Peyer's patch (tissue), 4 donors: Measurements from ENCODE around the gene IRF8. TPM values are rescaled to one million over a fixed set of nuclear protein-coding genes. Genes with fewer than 3 reads are reported as not detected.

ENCODE experiments used
- DNase-seq, 3 donors: peaks; one replicate each; pipeline ENCODE4 v3.0.0-alpha.2; 2017 to 2019
- H3K27ac ChIP-seq, 4 donors: fragments of 200-600 bp; sonication (generic); one replicate each; pipeline ENCODE4 v1.5.1; 2016 to 2019
- H3K27me3 ChIP-seq, 2 donors: fragments of 200-600 bp; sonication (generic); one replicate each; pipeline ENCODE4 v1.5.1; 2019
- H3K36me3 ChIP-seq, 3 donors: fragments of 200-600 bp; sonication (generic); one replicate each; pipeline ENCODE4 v1.5.1; 2016 to 2019
- H3K4me1 ChIP-seq, 4 donors: fragments of 200-600 bp; sonication (generic); one replicate each; pipeline ENCODE4 v1.5.1; 2016 to 2019
- H3K4me3 ChIP-seq, 4 donors: fragments of 200-600 bp; sonication (generic); 1 replicate in 3 of 4; 2 replicates in 1 of 4; pipeline ENCODE4 v1.5.1; 2016 to 2019; ENCODE audit warnings: mild to moderate bottlenecking in 1 of 4
- H3K9me3 ChIP-seq, 4 donors: fragments of 200-600 bp; sonication (generic); one replicate each; pipeline ENCODE4 v1.5.1; 2016 to 2019; ENCODE audit warnings: mild to moderate bottlenecking in 1 of 4
- CTCF ChIP-seq, 6 experiments: fragments of 450-650 bp in 4 of 6; fragments of 200-600 bp in 2 of 6; sonication (generic) in 1 of 6; IDR thresholded peaks; one replicate each; pipeline ENCODE4 v1.5.1; 2017 to 2019; ENCODE audit warnings: antibody characterized with exemption in 6 of 6, mild to moderate bottlenecking in 3 of 6, moderate library complexity in 1 of 6
- POLR2A ChIP-seq, 2 donors: fragments of 450-650 bp; IDR thresholded peaks; one replicate each; pipeline ENCODE4 v1.5.1; 2017; ENCODE audit warnings: antibody characterized with exemption in 2 of 2, mild to moderate bottlenecking in 2 of 2, moderate library complexity in 2 of 2
- total RNA-seq, 4 donors: library from RNA; depleted of rRNA; stranded (reverse); fragments of >200 nt; gene quantifications; one replicate each; pipeline ENCODE4 v1.1.0, GENCODE V29; 2016

Gene IRF8
- total RNA-seq, 4 donors from 2014 or later, result 39.8 to 191 (median 93.2) TPM

GRCh38 chr16:85900027-85900792 lies 1.2 kb downstream of the IRF8 start:
- Histone ChIP-seq H3K4me1 (peaks cover 0 to 21% (median 4%) of the 10 kb centered on the region in 4 donors), H3K27me3 (no peaks in the 10 kb centered on the region), H3K4me3 (peak overlapping the region; percentile 64 to 72 (median 68)), H3K27ac (peak overlapping the region; percentile 70 to 91 (median 88)), H3K9me3 (no peaks in the 10 kb centered on the region), H3K36me3 (peaks cover 0 to 23% (median 0%) of the 10 kb centered on the region in 3 donors)
- DNase-seq, result peak in 2 of 3 donors; percentile 73 to 76
- peak; percentile 40 to 48 for TF ChIP-seq POLR2A (IDR thresholded peaks at IDR 0.05)
- no peak for TF ChIP-seq CTCF (IDR thresholded peaks at IDR 0.05)

- peak in 1 of 3 donors; percentile 46 for DNase-seq
- Histone ChIP-seq H3K4me3 (peak overlapping the region; percentile 64 to 72 (median 68)), H3K27me3 (no peaks in the 10 kb centered on the region), H3K4me1 (peaks cover 0 to 21% (median 6%) of the 10 kb centered on the region in 4 donors), H3K9me3 (no peaks in the 10 kb centered on the region), H3K27ac (peak overlapping the region; percentile 70 to 91 (median 88)), H3K36me3 (peaks cover 0 to 32% (median 0%) of the 10 kb centered on the region in 3 donors)
- TF ChIP-seq CTCF (IDR thresholded peaks at IDR 0.05) (no peak), POLR2A (IDR thresholded peaks at IDR 0.05) (no peak)
Measured at GRCh38 chr16:85901110-85901509, 2.1 kb downstream of the IRF8 start.

- peaks cover 0 to 39% (median 0%) of the 10 kb centered on the region in 3 donors for H3K36me3 ChIP-seq
- no peaks in the 10 kb centered on the region for H3K27me3 ChIP-seq
- TF ChIP-seq POLR2A (IDR thresholded peaks at IDR 0.05) (no peak), CTCF (IDR thresholded peaks at IDR 0.05) (no peak)
- H3K4me1 ChIP-seq, result peaks cover 0 to 21% (median 7%) of the 10 kb centered on the region in 4 donors
- H3K4me3 ChIP-seq, result peak overlapping the region; percentile 26 to 69 (median 66)
- peak overlapping the region; percentile 26 to 91 (median 88) for H3K27ac ChIP-seq
- no peaks in the 10 kb centered on the region for H3K9me3 ChIP-seq
- no peak for DNase-seq
Measured at GRCh38 chr16:85901773-85902365, 2.9 kb downstream of the IRF8 start.

- Histone ChIP-seq H3K4me1 (peaks cover 0 to 21% (median 11%) of the 10 kb centered on the region in 4 donors), H3K27me3 (no peaks in the 10 kb centered on the region), H3K36me3 (peaks cover 0 to 46% (median 0%) of the 10 kb centered on the region in 3 donors), H3K27ac (peak overlapping the region; percentile 33 to 89 (median 62)), H3K4me3 (peak overlapping the region; percentile 26 to 69 (median 66)), H3K9me3 (no peaks in the 10 kb centered on the region)
- peak in 2 of 3 donors; percentile 90 to 91 for DNase-seq
- no peak for TF ChIP-seq POLR2A (IDR thresholded peaks at IDR 0.05)
- TF ChIP-seq CTCF (IDR thresholded peaks at IDR 0.05), result no peak
Measured at GRCh38 chr16:85902366-85903155, 3.6 kb downstream of the IRF8 start.

GRCh38 chr16:85903559-85903958 lies 4.6 kb downstream of the IRF8 start:
- TF ChIP-seq POLR2A (IDR thresholded peaks at IDR 0.05) (no peak), CTCF (IDR thresholded peaks at IDR 0.05) (no peak)
- peaks cover 0 to 21% (median 8%) of the 10 kb centered on the region in 4 donors for H3K4me1 ChIP-seq
- peaks cover 0 to 46% (median 0%) of the 10 kb centered on the region in 3 donors for H3K36me3 ChIP-seq
- H3K4me3 ChIP-seq, result peak overlapping the region in 3 of 4 donors; percentile 64 to 69 (median 68)
- peak in 2 of 3 donors; percentile 86 to 88 for DNase-seq
- H3K27me3 ChIP-seq, result no peaks in the 10 kb centered on the region
- H3K9me3 ChIP-seq, result no peaks in the 10 kb centered on the region
- peak overlapping the region in 3 of 4 donors; percentile 15 to 89 (median 87) for H3K27ac ChIP-seq
